ENCODE data around the gene SMIM8. TPM values are rescaled to one million over a fixed set of nuclear protein-coding genes. Genes with fewer than 3 reads are reported as not detected.

SMIM8 gene
- total RNA-seq, 3 donors from 2014 or later, result 9.6 to 17.9 (median 13.4) TPM

DNA sequence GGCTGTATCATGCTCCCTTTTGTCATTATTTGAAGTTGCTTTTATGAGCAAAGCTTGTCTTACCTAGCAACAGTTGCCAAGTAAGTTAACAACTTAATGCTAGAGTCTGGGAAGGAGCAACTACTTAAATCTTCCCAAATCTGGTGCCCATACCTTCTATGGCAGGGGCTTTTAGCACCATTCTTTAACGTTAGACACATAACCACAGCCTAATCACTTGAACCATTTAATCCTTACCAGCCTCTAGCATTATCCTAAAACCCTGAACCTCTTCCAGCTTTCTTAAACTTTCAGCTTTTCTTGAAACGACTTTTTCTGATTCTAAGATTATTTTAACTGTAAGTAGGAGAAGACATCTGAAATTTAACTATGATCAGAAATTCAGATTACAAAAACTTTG is 22.3 kb downstream of the SMIM8 start, which contains the start of gene C6orf163:
TSS of gene C6orf163 (plus strand) at position 83 of the 400 bp plus-strand sequence. CDS start at position 370, 287 bp downstream.
- H3K4me3 ChIP-seq, result no peak within 1 kb of the TSS
- TF ChIP-seq POLR2A (IDR thresholded peaks at IDR 0.05) (no peak), POLR2AphosphoS5 (IDR thresholded peaks at IDR 0.05) (no peak)
- no peaks in the 10 kb centered on the region for H3K4me1 ChIP-seq
- DNase-seq (ENCODE audit: low spot score in 2 of 2), result no peak
- H3K9me3 ChIP-seq, result no peaks in the 10 kb centered on the region
- H3K36me3 ChIP-seq, result no peaks in the 10 kb centered on the region
- no peak within 1 kb of the TSS for H3K27ac ChIP-seq
- H3K27me3 ChIP-seq, result no peaks in the 10 kb centered on the region
- intact Hi-C loops (cut with DNase I; ENCODE audit: low total_unique reads), result no loop called here

DNA sequence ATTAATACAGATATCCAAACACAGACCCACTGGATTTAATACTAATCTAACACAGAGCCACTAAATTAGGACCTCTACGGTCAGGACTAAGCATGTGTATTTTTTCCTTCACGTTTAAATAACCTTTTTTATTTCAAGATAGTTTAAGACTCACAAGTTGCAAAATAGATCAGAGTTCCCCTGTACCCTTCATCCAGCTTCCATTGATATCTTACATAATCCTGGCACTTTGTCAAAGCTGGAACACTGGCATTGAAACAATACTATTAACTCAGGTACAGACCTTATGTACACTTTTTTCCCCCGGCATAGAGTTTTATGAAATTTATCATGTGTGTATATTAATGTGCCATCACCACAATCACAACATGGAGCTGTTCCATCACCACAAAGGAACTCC is 24.3 kb downstream of the SMIM8 start:
- DNase-seq (ENCODE audit: low spot score in 2 of 2), result no peak
- intact Hi-C loops (cut with DNase I; ENCODE audit: low total_unique reads), result no loop called here
- no peak overlapping the region for H3K27ac ChIP-seq
- no peaks in the 10 kb centered on the region for H3K9me3 ChIP-seq
- no peaks in the 10 kb centered on the region for H3K4me1 ChIP-seq
- H3K36me3 ChIP-seq, result no peaks in the 10 kb centered on the region
- no peaks in the 10 kb centered on the region for H3K27me3 ChIP-seq
- H3K4me3 ChIP-seq, result no peak overlapping the region
- TF ChIP-seq CTCF (IDR thresholded peaks at IDR 0.05), result no peak
- no peak for TF ChIP-seq POLR2AphosphoS5 (IDR thresholded peaks at IDR 0.05)
- no peak for TF ChIP-seq POLR2A (IDR thresholded peaks at IDR 0.05)

GRCh38 chr6:87349896-87350295 is 27.5 kb downstream of the SMIM8 start:
- Histone ChIP-seq H3K27ac (no peak overlapping the region), H3K27me3 (no peaks in the 10 kb centered on the region), H3K36me3 (no peaks in the 10 kb centered on the region), H3K9me3 (no peaks in the 10 kb centered on the region), H3K4me1 (no peaks in the 10 kb centered on the region), H3K4me3 (no peak overlapping the region)
- DNase-seq (ENCODE audit: low spot score in 2 of 2), result no peak
- intact Hi-C loops (cut with DNase I; ENCODE audit: low total_unique reads), result no loop called here
- TF ChIP-seq POLR2AphosphoS5 (IDR thresholded peaks at IDR 0.05) (no peak), CTCF (IDR thresholded peaks at IDR 0.05) (no peak), POLR2A (IDR thresholded peaks at IDR 0.05) (no peak)

GRCh38 chr6:87350516-87350915 is 28.1 kb downstream of the SMIM8 start:
- no peaks in the 10 kb centered on the region for H3K4me1 ChIP-seq
- no peaks in the 10 kb centered on the region for H3K36me3 ChIP-seq
- TF ChIP-seq CTCF (IDR thresholded peaks at IDR 0.05) (no peak), POLR2A (IDR thresholded peaks at IDR 0.05) (no peak), POLR2AphosphoS5 (IDR thresholded peaks at IDR 0.05) (no peak)
- H3K4me3 ChIP-seq, result no peak overlapping the region
- DNase-seq (ENCODE audit: low spot score in 2 of 2), result no peak
- no peak overlapping the region for H3K27ac ChIP-seq
- no peaks in the 10 kb centered on the region for H3K27me3 ChIP-seq
- no peaks in the 10 kb centered on the region for H3K9me3 ChIP-seq
- intact Hi-C loops (cut with DNase I; ENCODE audit: low total_unique reads), result no loop called here

GRCh38 chr6:87351583-87351982 is 29.2 kb downstream of the SMIM8 start:
- H3K4me1 ChIP-seq, result no peaks in the 10 kb centered on the region
- intact Hi-C loops (cut with DNase I; ENCODE audit: low total_unique reads), result no loop called here

More at GRCh38 chr6:87351583-87351982, 29.2 kb downstream of the SMIM8 start:
- H3K36me3 ChIP-seq, result no peaks in the 10 kb centered on the region
- no peak overlapping the region for H3K4me3 ChIP-seq
- no peaks in the 10 kb centered on the region for H3K27me3 ChIP-seq
- no peak for DNase-seq (ENCODE audit: low spot score in 2 of 2)
- H3K27ac ChIP-seq, result no peak overlapping the region
- TF ChIP-seq POLR2A (IDR thresholded peaks at IDR 0.05), result no peak
- no peak for TF ChIP-seq POLR2AphosphoS5 (IDR thresholded peaks at IDR 0.05)
- no peak for TF ChIP-seq CTCF (IDR thresholded peaks at IDR 0.05)
- no peaks in the 10 kb centered on the region for H3K9me3 ChIP-seq
